ENCODE measurements around the gene POLR2I. TPM values are rescaled to one million over a fixed set of nuclear protein-coding genes. Genes with fewer than 3 reads are reported as not detected.

Gene POLR2I
- total RNA-seq, 1 donor from 2014 or later = 68.9 TPM

Other genes with a start within 250 kb of the POLR2I start
- gene APLP1, start 246.3 kb downstream of the POLR2I start, total RNA-seq = 1.2 and 1.4 TPM in 2 replicates
- 109 and 117 TPM in 2 replicates for gene NFKBID, start 214.3 kb downstream of the POLR2I start, total RNA-seq
- 53.9 and 57.2 TPM in 2 replicates for gene HCST, start 212.3 kb downstream of the POLR2I start, total RNA-seq
- 0.39 TPM in 1 of 2 replicates, not detected in the other for gene TYROBP, start 206.6 kb downstream of the POLR2I start, total RNA-seq
- gene LRFN3, start 178.5 kb downstream of the POLR2I start, total RNA-seq = 10.7 and 10.8 TPM in 2 replicates
- gene SDHAF1, start 119.7 kb downstream of the POLR2I start, total RNA-seq = 20.0 and 20.8 TPM in 2 replicates
- 1.9 and 2.6 TPM in 2 replicates for gene SYNE4, start 106.1 kb downstream of the POLR2I start, total RNA-seq
- gene ALKBH6, start 100.7 kb downstream of the POLR2I start, total RNA-seq = 49.9 and 54.3 TPM in 2 replicates
- 1.9 and 2.4 TPM in 2 replicates for gene CLIP3, start 82.0 kb downstream of the POLR2I start, total RNA-seq
- 1.8 and 2.2 TPM in 2 replicates for gene THAP8, start 60.6 kb downstream of the POLR2I start, total RNA-seq
- 22.3 and 22.5 TPM in 2 replicates for gene WDR62, start 60.0 kb downstream of the POLR2I start, total RNA-seq
- gene OVOL3, start 3.7 kb downstream of the POLR2I start, total RNA-seq = not detected in 2 replicates
- gene TBCB, start 593 bp upstream of the POLR2I start, total RNA-seq = 143 and 147 TPM in 2 replicates
- gene CAPNS1, start 25.2 kb upstream of the POLR2I start, total RNA-seq = 424 and 431 TPM in 2 replicates
- gene COX7A1, start 37.6 kb upstream of the POLR2I start, total RNA-seq = not detected in 2 replicates
- 1.5 and 2.4 TPM in 2 replicates for gene ZNF565, start 99.8 kb upstream of the POLR2I start, total RNA-seq
- gene ZNF146, start 100.2 kb upstream of the POLR2I start, total RNA-seq = 82.3 and 86.4 TPM in 2 replicates

Measured in activated T-helper 2 cell treated with anti-CD3 and anti-CD28 coated beads, Interferon-gamma antibody, Interleukin-2, Interleukin-4, amounts not matched to agents 10 μg/mL and 5 μg/mL and 100 μg/mL, durations not matched to agents 14 hours and 24 hours and 36 hours (primary cell).